GM11168 (cell line): ENCODE results near the gene FCRL3.
"Not testable (repeated sequence)": the region's sequence is repeated elsewhere in the genome, so short reads cannot be mapped to it uniquely, and the experiment has no call there.

ENCODE experiments used
- in situ Hi-C: fragments of 300-500 bp; cut with MboI; formaldehyde crosslinking; loops from one replicate; pipeline ENCODE4 v1.12.0; 2022; ENCODE audit warnings: low sequenced_read_pairs; ENCODE audit not compliant: unreplicated experiment

FCRL3 gene

GRCh38 chr1:157700732-157701131 is at the start of gene FCRL3:
Gene FCRL3 (minus strand): TSS chr1:157700769. CDS start chr1:157700489, 280 bp downstream.
- in situ Hi-C loops = no loop called here

DNA sequence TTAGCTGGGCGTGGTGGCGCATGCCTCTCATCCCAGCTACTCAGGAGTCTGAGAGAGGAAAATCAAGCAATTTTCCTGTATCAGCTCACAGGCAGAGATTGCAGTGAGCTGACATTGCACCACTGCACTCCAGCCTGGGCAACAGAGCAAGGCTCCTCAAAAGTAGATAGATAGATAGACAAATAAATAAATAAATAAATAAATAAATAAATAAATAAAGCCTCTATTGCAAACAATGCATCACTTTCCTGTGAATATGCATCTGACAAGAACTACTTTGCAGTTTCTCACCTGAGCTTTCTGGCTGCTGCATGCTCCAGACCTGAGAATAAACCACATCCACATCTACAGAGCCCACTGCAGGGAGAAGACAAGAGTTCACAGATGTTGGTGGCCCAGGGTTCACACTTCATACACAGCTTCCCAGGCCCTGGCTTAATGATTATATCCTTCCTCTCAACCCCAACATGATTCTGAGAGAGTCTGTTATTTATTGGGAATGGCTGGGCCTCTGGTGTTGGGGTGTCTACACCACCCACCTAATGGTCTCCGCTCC is 47.8 kb upstream of the FCRL3 start:
- in situ Hi-C loops = no loop called here

DNA sequence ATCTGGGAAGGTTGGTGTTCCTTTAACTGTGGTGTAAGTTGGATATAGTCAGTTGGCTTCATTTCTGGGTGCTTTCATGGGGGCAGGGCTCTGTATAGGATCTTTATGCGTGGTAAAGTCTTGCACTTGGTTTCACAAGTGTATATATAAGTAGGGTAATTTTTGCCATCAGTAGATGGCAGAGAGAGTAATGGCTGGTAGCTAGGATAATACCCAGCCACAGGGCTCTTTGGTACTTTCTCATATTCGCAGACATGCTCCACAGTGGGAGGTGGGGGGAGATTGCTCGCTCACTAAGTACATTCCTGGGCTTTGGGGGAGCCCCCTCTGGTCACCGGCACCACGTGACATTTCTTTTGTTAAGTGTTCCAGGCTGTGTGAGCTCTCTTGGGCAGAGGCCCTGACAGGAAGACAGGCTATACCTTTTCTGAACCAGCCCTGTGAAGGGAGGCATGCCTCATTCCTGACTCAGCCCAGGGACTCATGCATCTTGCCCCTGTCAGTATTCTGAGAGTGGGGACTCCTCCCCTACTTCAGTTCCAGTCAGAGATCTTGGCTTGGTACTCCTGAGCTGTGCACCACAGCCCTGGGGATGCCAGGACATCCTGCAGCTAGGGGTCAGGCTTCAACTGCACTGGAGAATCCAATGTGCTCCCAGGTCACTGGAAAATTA is 38.8 kb upstream of the FCRL3 start:
- in situ Hi-C loops = no loop called here

- in situ Hi-C loops = not testable (repeated sequence)
These were observed 35.4 kb upstream of the FCRL3 start for GRCh38 chr1:157735991-157736390.

- in situ Hi-C loops = no loop called here
These were observed 33.8 kb upstream of the FCRL3 start for GRCh38 chr1:157734321-157734720.

- in situ Hi-C loops = no loop called here
These were observed 32.2 kb upstream of the FCRL3 start for GRCh38 chr1:157732755-157733154.

GRCh38 chr1:157725221-157725577 is 24.6 kb upstream of the FCRL3 start:
- in situ Hi-C loops = no loop called here

GRCh38 chr1:157724537-157725220 is 24.1 kb upstream of the FCRL3 start:
- in situ Hi-C loops = no loop called here

DNA sequence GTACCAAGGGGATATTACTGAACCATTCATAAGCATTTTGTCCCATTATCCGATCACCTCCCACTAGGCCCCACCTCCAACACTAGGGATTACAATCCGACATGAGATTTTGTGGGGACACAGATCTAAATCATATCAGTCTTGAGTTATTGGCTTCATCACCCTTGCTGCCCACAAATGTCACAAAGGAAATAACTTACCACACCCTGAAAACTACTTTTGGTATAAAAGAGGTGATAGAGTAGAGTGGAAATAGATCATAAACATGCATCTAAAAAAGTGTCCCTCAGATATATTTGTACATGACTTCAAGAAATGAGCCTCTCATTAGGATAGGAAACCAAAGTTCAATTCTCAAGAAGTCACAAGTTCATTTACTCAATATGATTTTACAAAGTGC is 22.6 kb upstream of the FCRL3 start:
- in situ Hi-C loops = no loop called here

- in situ Hi-C loops = no loop called here
These were observed 21.4 kb upstream of the FCRL3 start for GRCh38 chr1:157721985-157722384.

DNA sequence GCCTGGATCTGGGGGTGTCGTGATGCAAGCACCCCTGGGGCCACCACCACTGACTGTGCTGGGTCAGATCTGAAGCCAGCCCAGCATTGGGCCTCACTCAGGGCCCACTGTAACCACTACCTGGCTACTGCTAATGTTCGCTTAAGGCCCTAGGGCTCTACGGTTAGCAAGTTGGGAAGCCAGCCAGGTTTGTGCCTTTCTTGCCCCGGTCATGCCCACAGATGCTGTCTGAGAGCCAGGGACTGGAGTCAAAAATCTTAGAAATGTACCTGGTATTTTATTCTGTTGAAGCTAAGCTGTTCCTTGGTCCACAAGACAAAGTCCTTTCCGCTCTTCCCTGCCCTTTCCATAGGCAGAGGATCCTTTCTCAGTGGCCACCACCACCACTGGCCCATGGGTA is 15.2 kb upstream of the FCRL3 start:
- in situ Hi-C loops = no loop called here

DNA sequence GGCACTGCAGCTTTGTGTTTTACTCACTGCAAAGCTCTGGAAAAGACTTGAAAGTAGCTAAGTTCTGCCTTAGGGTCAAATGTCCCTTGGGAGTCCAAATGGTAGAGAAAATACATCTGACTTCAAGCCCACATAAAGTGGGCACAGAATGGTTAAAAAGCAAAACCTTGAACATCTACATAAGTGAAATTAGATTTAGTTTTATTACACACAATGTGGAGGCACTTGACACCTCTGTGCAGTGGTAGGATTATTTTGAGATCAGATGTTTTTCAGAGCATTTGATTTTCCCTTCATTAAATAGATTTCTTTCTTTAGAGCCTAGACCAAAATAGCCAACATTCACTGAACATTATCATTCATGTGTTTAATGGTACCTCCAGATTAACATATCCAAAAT is 11.2 kb upstream of the FCRL3 start:
- in situ Hi-C loops = no loop called here

DNA sequence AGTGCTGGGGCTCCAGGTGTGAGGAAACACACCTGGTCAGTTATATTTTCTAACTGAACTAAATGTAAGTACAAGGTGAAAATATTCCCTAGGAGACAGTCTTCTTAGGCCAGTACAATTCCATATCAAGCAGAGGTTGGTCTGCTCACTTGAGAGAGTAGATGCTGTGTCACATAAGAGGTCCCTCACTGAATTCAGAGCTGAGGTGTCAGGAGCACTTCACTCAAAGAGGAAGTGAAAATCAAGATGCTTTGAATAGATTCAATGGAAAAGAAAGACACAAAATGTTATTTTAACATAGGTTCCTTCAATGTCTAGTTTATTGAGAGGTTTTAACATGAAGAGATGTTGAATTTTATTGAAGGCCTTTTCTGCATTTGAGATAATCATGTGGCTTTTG is 4.3 kb upstream of the FCRL3 start:
- in situ Hi-C loops = no loop called here

DNA sequence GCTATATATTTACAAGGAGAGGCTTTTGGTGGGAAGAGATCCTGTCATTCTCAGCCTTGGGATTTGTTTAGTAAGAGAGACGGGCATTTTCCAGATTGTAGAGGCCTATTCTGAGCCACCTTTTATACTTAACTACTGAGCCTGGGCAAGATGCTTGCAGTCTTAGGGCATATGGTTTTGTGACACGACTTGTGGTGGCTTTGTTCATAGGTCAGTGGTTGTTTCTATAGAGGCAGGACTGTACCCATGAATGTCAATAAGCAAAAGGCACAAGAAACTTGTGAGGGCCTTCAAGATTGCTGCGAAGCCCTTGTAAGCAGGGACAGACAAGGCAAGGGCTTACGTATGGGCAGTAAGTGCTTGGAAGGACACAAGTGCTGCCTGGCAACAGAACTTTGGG is 3.4 kb upstream of the FCRL3 start:
- in situ Hi-C loops = no loop called here

DNA sequence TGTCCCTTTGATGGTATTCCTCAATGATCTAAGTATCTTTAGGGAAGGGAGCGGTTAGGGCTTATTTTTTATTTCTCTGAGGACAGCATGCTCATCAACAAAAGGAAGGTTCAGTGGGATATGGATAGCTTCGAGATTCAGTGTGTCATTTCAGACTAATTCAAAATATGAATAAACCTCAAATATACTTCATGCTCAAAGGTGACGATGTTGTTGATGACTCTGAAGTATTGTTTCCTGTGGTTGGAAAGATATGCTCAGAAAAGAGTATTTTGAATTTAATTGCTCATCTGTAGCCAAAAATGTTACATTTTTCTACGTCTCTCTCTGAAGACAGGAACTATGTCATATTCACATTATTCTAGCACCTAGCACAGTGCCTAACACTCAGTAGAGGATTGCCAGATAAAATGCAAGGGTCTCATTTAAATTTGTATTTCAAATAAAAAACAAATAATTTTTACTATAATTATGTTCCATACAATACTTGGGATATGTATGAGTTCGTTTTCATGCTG is 1.8 kb upstream of the FCRL3 start:
- in situ Hi-C loops = no loop called here

DNA sequence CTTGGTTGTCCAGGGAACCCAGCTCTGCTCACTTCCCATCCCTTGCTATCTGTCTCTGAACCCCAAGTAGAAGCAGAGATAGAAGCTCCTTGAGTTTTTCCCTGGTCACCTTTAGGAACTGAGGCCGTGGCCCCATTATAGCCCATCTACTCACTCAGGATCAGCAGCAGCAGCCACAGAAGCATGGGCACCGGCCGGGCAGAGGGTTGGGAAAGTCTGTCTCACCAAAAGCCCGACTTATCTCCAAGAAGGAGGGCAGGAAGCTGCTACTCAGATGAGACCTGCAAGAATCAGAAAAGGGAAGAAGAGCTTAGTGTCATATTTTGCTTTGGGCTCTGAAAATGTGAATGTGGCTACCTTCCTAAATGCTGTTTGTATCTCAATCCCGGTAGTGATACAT is 264 bp downstream of the FCRL3 start:
- in situ Hi-C loops = no loop called here

DNA sequence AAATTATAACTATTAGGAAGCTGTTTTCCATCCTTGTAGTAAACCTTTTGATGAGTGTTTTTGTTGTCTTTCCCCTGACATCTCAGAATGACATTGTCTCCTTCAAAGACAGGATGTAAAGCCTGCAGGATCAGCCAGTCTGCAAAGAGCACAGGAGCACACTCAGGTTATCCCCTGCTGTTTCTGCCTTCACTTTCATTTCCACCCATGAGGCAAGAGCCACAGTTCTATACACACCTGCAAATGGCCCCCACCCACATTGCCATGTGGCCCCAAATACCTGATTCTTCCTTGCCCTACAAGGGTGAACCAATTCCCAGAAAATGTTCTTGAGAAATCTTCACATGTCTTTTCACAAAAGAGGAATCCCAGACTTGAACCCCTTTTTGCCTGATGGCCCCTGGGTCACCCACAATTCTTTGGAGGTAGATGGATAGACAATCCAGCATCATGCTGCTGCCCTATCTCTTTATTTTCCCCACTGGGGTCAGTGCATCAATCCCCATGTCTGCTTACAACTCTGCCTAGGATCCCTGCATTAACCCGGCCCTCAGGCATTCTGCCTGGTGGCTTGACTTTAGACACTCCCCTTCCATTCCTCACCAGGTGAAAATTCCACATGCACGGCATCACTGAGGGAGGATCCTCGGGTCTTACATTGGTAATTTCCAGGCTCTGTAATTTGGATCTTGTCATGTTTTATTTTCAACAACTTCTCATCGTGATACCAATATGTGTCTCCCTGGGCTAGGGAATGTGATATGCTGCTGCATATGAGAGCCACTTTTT is 2.6 kb downstream of the FCRL3 start:
- in situ Hi-C loops = no loop called here

DNA sequence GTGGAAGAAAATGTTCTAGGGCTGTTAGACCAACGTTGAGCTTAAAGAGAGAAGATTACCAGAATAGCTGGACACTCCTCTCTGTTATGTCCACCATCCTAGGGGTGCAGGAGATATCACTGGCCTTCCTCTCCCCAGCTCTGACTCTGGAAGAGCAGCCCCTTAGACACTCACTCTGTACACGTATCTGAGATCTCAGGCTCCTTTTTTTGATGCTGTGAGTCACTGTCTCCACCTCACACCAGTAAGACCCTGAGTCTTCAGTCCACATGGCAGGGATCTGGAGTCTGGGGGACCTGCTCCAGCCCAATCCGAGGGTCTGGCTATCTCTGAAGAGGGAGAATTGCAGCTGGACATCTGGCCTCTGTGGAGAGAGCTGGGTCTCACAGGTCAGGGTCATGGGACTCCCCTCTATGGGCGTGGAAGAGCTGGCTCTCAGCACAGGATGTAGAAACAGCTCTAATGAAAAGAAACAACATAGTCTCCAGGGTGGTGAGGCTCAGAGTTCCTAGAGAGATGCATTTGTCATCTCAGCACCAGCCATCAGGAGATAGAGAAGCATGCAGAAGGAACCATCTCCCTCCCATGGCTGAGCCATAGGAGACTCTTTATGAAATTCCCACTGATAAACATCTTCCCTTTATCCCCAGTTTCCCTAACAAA is 3.5 kb downstream of the FCRL3 start:
- in situ Hi-C loops = no loop called here

DNA sequence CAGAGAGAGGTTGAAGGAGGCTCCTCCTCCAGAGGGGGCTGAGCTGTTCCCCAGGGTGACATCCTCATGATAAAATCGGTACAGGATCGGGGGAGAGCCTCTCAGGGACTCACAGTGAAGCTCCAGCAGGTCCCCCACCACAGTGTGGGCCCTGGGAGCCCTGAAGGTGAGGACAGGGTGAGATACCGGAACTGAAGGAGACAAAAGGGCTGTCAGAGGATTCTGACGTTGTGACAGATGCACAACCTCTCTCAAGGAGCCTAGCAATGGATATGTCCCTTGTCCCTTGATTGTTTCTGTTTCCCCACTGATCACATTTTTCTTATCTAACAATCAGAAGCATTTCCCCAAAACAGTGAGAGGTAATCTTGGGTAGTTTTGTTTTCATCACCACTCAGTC is 5.2 kb downstream of the FCRL3 start:
- in situ Hi-C loops = no loop called here

GRCh38 chr1:157691285-157691920 is 9.2 kb downstream of the FCRL3 start:
- in situ Hi-C loops = no loop called here
